Activated CD8-positive, alpha-beta T cell treated with anti-CD3 and anti-CD28 coated beads for 36 hours (primary cell): ENCODE results near the gene SMIM14. TPM values are rescaled to one million over a fixed set of nuclear protein-coding genes. Genes with fewer than 3 reads are reported as not detected.
"Not testable (repeated sequence)": the region's sequence is repeated elsewhere in the genome, so short reads cannot be mapped to it uniquely, and the experiment has no call there.

Experiments
- ATAC-seq: fragments of 200-7000 bp; cut with Tn5 transposase; one replicate; pipeline ENCODE4 v1.10.0; 2021; ENCODE audit warnings: mild to moderate bottlenecking, moderate library complexity
- CTCF ChIA-PET: fragments of 350-600 bp; sonication (Branson Sonifier 250); formaldehyde crosslinking; loops from one replicate; lab custom pipeline; 2021; ENCODE audit warnings: antibody characterized with exemption; lab: Charles Lee
- POLR2A ChIA-PET: fragments of 350-600 bp; sonication (Branson Sonifier 250); formaldehyde crosslinking; loops from one replicate; lab custom pipeline; 2021; ENCODE audit warnings: antibody characterized with exemption; lab: Charles Lee
- DNase-seq: peaks from one replicate; pipeline ENCODE4 v3.0.0-alpha.2; 2020
- H3K27ac Mint-ChIP-seq: one replicate; pipeline ENCODE4 v1.8.0; 2021; ENCODE audit warnings: mild to moderate bottlenecking, mixed read lengths
- H3K27me3 Mint-ChIP-seq: one replicate; pipeline ENCODE4 v1.8.0; 2021; ENCODE audit warnings: mixed read lengths
- H3K36me3 Mint-ChIP-seq: one replicate; pipeline ENCODE4 v1.8.0; 2021; ENCODE audit warnings: low read depth, mixed read lengths
- H3K4me1 Mint-ChIP-seq: one replicate; pipeline ENCODE4 v1.8.0; 2021; ENCODE audit warnings: low read depth, mixed read lengths
- H3K4me3 Mint-ChIP-seq: one replicate; pipeline ENCODE4 v1.8.0; 2021; ENCODE audit warnings: mild to moderate bottlenecking, moderate library complexity, mixed read lengths
- H3K9me3 Mint-ChIP-seq: one replicate; pipeline ENCODE4 v1.8.0; 2021; ENCODE audit warnings: mixed read lengths
- intact Hi-C: fragments of 100-400 bp; cut with micrococcal nuclease; formaldehyde crosslinking; loops from one replicate; pipeline ENCODE4 v1.10.0; 2022
- total RNA-seq, 2 experiments: library from RNA; stranded (reverse); gene quantifications; one replicate each; pipeline ENCODE4 v1.2.3, GENCODE V29; 2021
- TF ChIP-seq, protein P1 (sequence below): fragments of 200-600 bp; IDR thresholded peaks from one replicate; pipeline ENCODE4 v1.8.0; 2022; ENCODE audit warnings: antibody characterized with exemption, mild to moderate bottlenecking

Gene SMIM14
- total RNA-seq, 2 experiments from 2014 or later, result 0.87 to 2.0 TPM

DNA sequence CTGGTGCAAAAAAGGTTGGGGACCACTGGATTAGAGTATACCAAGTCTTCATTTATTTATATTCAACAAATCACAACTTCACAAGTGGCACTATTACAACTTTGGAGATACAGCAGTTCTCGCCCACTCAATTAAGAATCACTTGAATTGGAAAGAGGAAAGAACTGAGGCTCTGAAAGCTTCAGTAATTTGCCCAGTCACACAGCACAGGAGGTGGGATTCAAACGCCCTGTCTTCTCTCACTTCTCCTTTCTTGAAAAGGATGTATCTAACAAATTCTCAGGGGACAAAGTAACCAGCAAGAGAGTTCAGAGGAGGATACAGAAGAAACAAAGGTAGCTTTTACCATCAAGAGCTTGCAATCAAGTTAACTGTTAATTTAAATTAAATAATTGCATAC, 12.4 kb downstream of the SMIM14 start:
- Mint-ChIP-seq H3K4me3 (no peak overlapping the region), H3K27ac (no peak overlapping the region), H3K27me3 (no peaks in the 10 kb centered on the region), H3K9me3 (no peaks in the 10 kb centered on the region), H3K36me3 (no peaks in the 10 kb centered on the region), H3K4me1 (peaks cover 5% of the 10 kb centered on the region)
- ChIA-PET CTCF (interaction anchor here (0.6 to 1.7 kb wide), 3 partner anchors 14 to 21 kb away, joined by 3 to 7 read pairs (median 3); no protein-coding TSS in a partner anchor), POLR2A (no interaction called here)
- ATAC-seq, result no peak
- DNase-seq, result no peak
- intact Hi-C loops, result no loop called here
- TF ChIP-seq, protein P1, sequence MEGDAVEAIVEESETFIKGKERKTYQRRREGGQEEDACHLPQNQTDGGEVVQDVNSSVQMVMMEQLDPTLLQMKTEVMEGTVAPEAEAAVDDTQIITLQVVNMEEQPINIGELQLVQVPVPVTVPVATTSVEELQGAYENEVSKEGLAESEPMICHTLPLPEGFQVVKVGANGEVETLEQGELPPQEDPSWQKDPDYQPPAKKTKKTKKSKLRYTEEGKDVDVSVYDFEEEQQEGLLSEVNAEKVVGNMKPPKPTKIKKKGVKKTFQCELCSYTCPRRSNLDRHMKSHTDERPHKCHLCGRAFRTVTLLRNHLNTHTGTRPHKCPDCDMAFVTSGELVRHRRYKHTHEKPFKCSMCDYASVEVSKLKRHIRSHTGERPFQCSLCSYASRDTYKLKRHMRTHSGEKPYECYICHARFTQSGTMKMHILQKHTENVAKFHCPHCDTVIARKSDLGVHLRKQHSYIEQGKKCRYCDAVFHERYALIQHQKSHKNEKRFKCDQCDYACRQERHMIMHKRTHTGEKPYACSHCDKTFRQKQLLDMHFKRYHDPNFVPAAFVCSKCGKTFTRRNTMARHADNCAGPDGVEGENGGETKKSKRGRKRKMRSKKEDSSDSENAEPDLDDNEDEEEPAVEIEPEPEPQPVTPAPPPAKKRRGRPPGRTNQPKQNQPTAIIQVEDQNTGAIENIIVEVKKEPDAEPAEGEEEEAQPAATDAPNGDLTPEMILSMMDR, result no peak

DNA sequence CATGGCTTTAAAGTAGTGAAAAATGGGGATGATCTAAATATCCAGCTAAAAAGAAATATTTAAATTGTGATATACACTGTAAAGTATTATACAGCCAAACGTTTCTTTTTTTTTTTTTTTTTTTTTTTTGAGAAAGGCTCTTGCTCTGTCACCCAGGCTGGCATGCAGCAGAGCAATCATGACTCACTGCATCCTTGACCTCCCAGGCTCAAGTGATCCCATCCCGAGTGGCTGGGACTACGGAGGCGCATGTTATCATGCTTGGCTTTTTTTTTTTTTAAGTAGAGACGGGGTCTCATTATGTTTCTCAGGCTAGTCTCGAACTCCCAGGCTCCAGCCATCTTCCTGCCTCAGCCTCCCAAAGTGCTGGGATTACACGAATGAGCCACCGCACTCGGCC, 17.1 kb downstream of the SMIM14 start:
- Mint-ChIP-seq H3K36me3 (no peaks in the 10 kb centered on the region), H3K27ac (no peak overlapping the region), H3K4me3 (no peak overlapping the region), H3K27me3 (no peaks in the 10 kb centered on the region), H3K9me3 (no peaks in the 10 kb centered on the region), H3K4me1 (peaks cover 5% of the 10 kb centered on the region)
- POLR2A ChIA-PET, result no interaction called here
- no peak for ATAC-seq
- TF ChIP-seq, protein P1, result no peak
- DNase-seq, result no peak
- intact Hi-C loops, result no loop called here
- CTCF ChIA-PET, result interaction anchor here (1.3 kb wide), 1 partner anchor 74 kb away, joined by 3 read pairs; no protein-coding TSS in a partner anchor

DNA sequence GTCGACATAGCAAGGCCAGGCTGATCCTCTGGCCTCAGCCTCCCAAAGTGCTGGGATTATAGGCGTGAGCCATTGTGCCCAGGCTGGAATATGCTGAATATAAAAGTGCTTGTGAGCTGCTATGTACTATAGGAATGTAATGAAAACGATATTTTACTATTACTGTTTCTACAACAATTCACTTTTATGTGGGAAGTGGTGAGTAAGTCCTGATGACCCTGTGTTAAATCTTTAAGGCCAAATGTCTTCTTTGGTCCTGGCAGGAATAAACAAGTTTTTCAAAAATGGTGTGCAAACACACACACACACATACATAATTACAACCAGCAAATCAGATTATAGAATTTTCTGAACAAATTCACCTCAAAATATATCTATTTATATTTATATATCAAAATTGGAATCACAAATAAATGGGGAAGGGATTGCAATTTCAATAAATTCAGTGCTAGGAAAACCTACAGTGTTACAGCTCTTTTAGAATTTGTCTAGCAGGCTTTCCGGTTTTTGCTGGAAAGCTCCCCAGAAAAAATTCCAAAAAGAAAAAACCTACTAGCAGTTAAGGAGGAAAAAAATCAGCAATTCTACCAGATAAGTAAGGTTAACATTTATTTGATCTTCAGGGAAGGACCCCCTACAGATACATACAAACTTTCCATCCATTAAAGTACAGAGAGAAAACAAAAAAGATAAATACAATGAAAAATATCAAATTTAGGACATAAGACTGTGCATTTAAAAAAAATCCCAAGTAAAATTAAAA, 17.9 kb downstream of the SMIM14 start:
- CTCF ChIA-PET, result interaction anchor here (1.0 to 1.3 kb wide), 2 partner anchors 61 to 75 kb away, joined by 3 read pairs; no protein-coding TSS in a partner anchor

DNA sequence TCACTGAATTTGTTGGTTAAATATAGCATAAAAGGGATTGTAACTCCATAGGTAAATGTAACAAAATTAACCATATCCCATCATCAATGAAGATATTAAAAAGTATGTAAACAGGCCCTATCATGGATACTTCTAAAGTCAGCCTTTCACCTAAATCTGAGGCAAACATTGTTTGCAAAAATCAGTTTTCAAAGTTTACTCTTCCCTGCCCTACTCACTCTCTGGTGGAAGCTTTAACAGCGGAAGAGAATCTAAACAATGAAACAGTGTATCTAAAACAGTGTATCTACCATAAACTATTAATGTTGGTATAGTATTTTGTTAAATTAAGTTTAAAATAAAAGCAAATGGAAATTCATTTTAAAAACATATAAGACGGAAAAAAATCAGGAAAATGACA, 21.1 kb downstream of the SMIM14 start:
- H3K4me3 Mint-ChIP-seq, result no peak overlapping the region
- H3K4me1 Mint-ChIP-seq, result peaks cover 4% of the 10 kb centered on the region
- CTCF ChIA-PET, result no interaction called here
- H3K27me3 Mint-ChIP-seq, result no peaks in the 10 kb centered on the region
- TF ChIP-seq, protein P1, result no peak
- no peak overlapping the region for H3K27ac Mint-ChIP-seq
- ATAC-seq (no peak), DNase-seq (no peak)
- no peaks in the 10 kb centered on the region for H3K36me3 Mint-ChIP-seq
- POLR2A ChIA-PET, result no interaction called here
- no peaks in the 10 kb centered on the region for H3K9me3 Mint-ChIP-seq
- intact Hi-C loops, result no loop called here

More for the DNA sequence above, 17.9 kb downstream of the SMIM14 start:
- no peaks in the 10 kb centered on the region for H3K9me3 Mint-ChIP-seq
- intact Hi-C loops, result no loop called here
- TF ChIP-seq, protein P1, result no peak
- POLR2A ChIA-PET, result no interaction called here
- no peaks in the 10 kb centered on the region for H3K36me3 Mint-ChIP-seq
- no peak overlapping the region for H3K27ac Mint-ChIP-seq
- H3K4me3 Mint-ChIP-seq, result no peak overlapping the region
- DNase-seq (no peak), ATAC-seq (no peak)
- peaks cover 5% of the 10 kb centered on the region for H3K4me1 Mint-ChIP-seq
- H3K27me3 Mint-ChIP-seq, result no peaks in the 10 kb centered on the region

DNA sequence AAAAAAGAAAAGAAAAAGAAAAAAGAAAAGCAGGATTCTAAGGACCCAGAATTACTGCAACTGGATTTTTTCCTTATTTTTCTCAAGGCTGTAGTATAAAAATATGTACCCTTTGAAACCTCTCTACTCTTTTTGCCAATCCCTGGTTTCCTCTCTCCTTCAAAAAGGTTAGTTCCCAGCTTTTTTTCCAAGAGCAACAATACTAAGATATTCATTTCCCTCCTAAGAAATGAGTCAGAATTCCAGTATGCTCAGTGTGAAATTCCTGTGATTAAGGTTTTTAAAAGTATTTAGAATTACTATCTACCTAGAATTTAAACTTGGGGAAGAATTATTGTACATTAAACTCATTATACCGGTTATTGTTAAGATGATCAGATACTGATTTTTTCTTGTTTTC, 22.0 kb downstream of the SMIM14 start:
- POLR2A ChIA-PET, result no interaction called here
- TF ChIP-seq, protein P1, result no peak
- intact Hi-C loops, result no loop called here
- H3K27ac Mint-ChIP-seq, result no peak overlapping the region
- no peak overlapping the region for H3K4me3 Mint-ChIP-seq
- CTCF ChIA-PET, result no interaction called here
- H3K27me3 Mint-ChIP-seq, result no peaks in the 10 kb centered on the region
- DNase-seq (no peak), ATAC-seq (no peak)
- no peaks in the 10 kb centered on the region for H3K36me3 Mint-ChIP-seq
- no peaks in the 10 kb centered on the region for H3K9me3 Mint-ChIP-seq
- peaks cover 4% of the 10 kb centered on the region for H3K4me1 Mint-ChIP-seq

DNA sequence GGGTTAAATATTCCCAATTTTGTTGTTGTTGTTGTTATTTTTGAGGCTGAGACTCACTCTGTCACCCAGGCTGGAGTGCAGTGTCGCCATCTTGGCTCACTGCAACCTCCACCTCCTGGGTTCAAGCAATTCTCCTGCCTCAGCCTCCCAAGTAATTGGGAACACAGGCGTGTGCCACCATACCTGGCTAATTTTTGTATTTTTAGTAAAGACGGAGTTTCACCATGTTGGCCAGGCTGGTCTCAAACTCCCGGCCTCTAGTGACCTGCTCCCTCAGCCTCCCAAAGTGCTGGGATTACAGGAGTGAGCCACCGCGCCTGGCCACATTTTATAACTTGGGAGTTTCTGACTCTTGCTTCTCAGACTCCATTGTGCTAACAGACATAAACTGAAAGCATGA, 22.6 kb downstream of the SMIM14 start:
- CTCF ChIA-PET, H3K9me3 Mint-ChIP-seq, ATAC-seq, H3K27ac Mint-ChIP-seq, DNase-seq, intact Hi-C loops, H3K4me1 Mint-ChIP-seq, H3K27me3 Mint-ChIP-seq, POLR2A ChIA-PET, H3K36me3 Mint-ChIP-seq, H3K4me3 Mint-ChIP-seq: not testable (repeated sequence)
